ENCODE measurements around the gene APLP2. TPM values are rescaled to one million over a fixed set of nuclear protein-coding genes. Genes with fewer than 3 reads are reported as not detected.

Gene APLP2
- total RNA-seq, 1 experiment from 2014 or later, result 350 TPM

DNA sequence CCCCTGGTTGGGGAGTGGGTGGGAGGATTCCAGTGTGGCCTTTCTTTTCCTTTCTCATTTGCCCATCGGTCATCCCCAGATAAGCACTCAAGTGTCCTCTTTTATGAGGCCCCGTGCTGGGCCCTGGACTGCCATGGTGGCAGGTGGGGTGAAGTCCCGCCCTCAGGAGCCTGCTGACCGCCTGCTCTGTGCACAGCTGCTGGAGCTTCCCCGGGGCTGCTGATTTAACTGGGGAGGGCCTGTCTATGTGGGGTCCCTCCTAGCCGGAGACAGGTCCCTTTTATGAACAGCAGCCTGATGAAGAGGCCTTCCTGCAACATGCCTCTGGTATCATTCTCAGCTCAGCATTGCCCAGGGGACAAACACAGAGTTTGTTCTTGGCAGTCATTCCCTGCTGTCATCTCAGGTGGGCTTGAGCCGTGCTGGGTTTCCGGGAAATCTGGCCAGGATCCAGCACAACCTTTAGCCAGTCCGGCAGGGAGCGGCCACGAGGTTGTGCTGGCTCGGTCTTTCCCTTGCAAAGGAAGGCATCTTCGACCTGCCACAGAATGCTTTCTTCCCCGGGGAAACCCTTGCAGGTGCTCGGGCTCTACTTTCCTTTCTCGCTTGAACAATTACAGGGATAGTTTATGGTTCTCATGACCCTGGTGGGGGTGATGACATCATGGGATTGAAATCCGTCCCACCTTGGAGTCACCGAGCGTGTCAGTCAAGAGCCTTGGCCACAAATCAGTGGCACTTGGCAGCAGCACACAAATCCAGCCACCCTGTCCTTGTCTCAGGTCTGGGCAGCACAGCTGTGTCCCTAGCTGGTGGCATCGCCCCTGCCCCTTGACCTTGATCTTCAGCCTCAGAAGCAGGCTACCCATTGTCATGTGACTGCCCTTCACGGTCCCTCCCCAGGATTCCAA is 110.0 kb downstream of the APLP2 start:
- CTCF ChIA-PET, result interaction anchor here (1.1 kb wide), 1 partner anchor 33 kb away, joined by 7 read pairs; no protein-coding TSS in a partner anchor
- no TSS peak for BruUV-seq (replicated peaks)
- peaks cover 46% of the 10 kb centered on the region for H3K4me1 ChIP-seq (replicated peaks; ENCODE audit: insufficient read depth)
- DNase-seq, result no peak
- no peaks in the 10 kb centered on the region for H3K9me2 ChIP-seq (ENCODE audit: insufficient read depth)
- no peak overlapping the region for H3K4me3 ChIP-seq
- H3F3A ChIP-seq (ENCODE audit: insufficient read depth, low read depth), result peaks cover 33% of the 10 kb centered on the region
- H4K20me1 ChIP-seq (ENCODE audit: insufficient read depth), result peaks cover 28% of the 10 kb centered on the region
- H3K27me3 ChIP-seq (ENCODE audit: insufficient read depth, low read depth), result no peaks in the 10 kb centered on the region
- no peaks in the 10 kb centered on the region for H3K9me3 ChIP-seq (ENCODE audit: insufficient read depth, low read depth)
- POLR2A ChIA-PET (ENCODE audit: unreplicated experiment), result interaction anchor here (0.6 to 0.7 kb wide), 2 partner anchors 201 to 313 kb away, joined by 4 read pairs; no protein-coding TSS in a partner anchor
- H3K4me2 ChIP-seq, result no peak overlapping the region
- H2AFZ ChIP-seq, result no peak overlapping the region
- peaks cover 97% of the 10 kb centered on the region for H3K79me2 ChIP-seq (ENCODE audit: low read depth)
- TF ChIP-seq, protein P1, sequence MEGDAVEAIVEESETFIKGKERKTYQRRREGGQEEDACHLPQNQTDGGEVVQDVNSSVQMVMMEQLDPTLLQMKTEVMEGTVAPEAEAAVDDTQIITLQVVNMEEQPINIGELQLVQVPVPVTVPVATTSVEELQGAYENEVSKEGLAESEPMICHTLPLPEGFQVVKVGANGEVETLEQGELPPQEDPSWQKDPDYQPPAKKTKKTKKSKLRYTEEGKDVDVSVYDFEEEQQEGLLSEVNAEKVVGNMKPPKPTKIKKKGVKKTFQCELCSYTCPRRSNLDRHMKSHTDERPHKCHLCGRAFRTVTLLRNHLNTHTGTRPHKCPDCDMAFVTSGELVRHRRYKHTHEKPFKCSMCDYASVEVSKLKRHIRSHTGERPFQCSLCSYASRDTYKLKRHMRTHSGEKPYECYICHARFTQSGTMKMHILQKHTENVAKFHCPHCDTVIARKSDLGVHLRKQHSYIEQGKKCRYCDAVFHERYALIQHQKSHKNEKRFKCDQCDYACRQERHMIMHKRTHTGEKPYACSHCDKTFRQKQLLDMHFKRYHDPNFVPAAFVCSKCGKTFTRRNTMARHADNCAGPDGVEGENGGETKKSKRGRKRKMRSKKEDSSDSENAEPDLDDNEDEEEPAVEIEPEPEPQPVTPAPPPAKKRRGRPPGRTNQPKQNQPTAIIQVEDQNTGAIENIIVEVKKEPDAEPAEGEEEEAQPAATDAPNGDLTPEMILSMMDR (conservative IDR thresholded peaks at IDR 0.05), result no peak
- no peak for TF ChIP-seq EZH2 (IDR thresholded peaks at IDR 0.05; ENCODE audit: low read depth)
- 0 out of 2 replicates have a peak, but pooled peaks cover 10% of the 10 kb centered on the region for H3K36me3 ChIP-seq (ENCODE audit: low read depth)
- H3K27ac ChIP-seq, result peak overlapping the region; percentile 82; the same call in 1 of the 2 replicates
- intact Hi-C loops (cut with micrococcal nuclease; ENCODE audit: unreplicated experiment), result loop anchor here (2.0 kb wide), 1 partner anchor 33 kb away; no protein-coding TSS in a partner anchor

DNA sequence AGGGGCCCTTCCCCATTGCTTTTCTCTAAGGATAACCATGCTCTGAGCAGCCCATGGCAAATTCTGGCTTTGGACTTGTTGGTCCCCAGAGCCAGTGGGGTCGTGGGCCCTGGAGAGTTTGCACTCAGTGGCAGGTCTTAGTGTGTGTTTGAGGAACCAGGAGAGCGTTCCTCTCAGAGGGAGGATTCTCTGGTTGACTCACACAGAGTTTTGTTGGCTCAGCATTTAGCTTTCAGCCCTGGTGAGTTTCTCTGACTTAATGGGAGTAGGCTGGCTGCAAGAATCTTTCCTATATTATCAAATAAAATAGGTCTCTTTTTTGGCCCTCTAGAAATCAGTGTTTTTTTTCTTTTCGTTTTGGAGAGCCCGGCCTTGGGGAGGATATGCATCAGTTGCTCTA is 110.8 kb downstream of the APLP2 start:
- Histone ChIP-seq H3K27me3 (ENCODE audit: insufficient read depth, low read depth) (no peaks in the 10 kb centered on the region), H4K20me1 (ENCODE audit: insufficient read depth) (peaks cover 28% of the 10 kb centered on the region), H3K9me3 (ENCODE audit: insufficient read depth, low read depth) (no peaks in the 10 kb centered on the region), H2AFZ (no peak overlapping the region), H3K4me1 (replicated peaks; ENCODE audit: insufficient read depth) (peaks cover 46% of the 10 kb centered on the region), H3K27ac (peak overlapping the region; percentile 82), H3F3A (ENCODE audit: insufficient read depth, low read depth) (peaks cover 33% of the 10 kb centered on the region), H3K36me3 (ENCODE audit: low read depth) (0 out of 2 replicates have a peak, but pooled peaks cover 4% of the 10 kb centered on the region), H3K9me2 (ENCODE audit: insufficient read depth) (no peaks in the 10 kb centered on the region), H3K4me2 (0 out of 2 replicates have a peak overlapping the region, but pooled peaks have one; percentile 56), H3K79me2 (ENCODE audit: low read depth) (peaks cover 95% of the 10 kb centered on the region), H3K4me3 (no peak overlapping the region)
- ChIA-PET CTCF (no interaction called here), POLR2A (ENCODE audit: unreplicated experiment) (no interaction called here)
- no peak for TF ChIP-seq EZH2 (IDR thresholded peaks at IDR 0.05; ENCODE audit: low read depth)
- TF ChIP-seq, protein P1 (conservative IDR thresholded peaks at IDR 0.05), result no peak
- DNase-seq, result peak in 1 of 2 experiments; percentile 59
- intact Hi-C loops (cut with micrococcal nuclease; ENCODE audit: unreplicated experiment), result no loop called here
- no TSS peak for BruUV-seq (replicated peaks)

DNA sequence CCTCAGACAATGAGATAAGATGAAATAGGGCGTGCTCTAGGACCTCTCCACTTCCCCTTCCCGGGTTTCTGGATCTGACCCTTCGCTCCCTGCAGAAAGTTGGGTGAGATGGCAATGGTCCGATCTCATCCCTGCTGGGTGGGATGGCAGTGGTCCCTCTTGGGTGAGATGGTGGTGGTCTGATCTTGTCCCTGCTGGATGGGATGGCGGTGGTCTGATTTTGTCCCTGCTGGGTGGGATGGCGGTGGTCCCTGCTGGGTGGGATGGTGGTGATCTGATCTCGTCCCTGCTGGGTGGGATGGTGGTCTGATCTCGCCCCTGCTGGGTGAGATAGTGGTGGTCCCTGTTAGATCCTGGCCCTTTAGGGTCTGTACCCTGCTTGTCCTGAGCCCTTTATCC is 111.2 kb downstream of the APLP2 start:
- CTCF ChIA-PET, result no interaction called here
- Histone ChIP-seq H3K9me2 (ENCODE audit: insufficient read depth) (no peaks in the 10 kb centered on the region), H3K4me1 (replicated peaks; ENCODE audit: insufficient read depth) (peaks cover 46% of the 10 kb centered on the region), H3F3A (ENCODE audit: insufficient read depth, low read depth) (peaks cover 35% of the 10 kb centered on the region), H3K36me3 (ENCODE audit: low read depth) (0 out of 2 replicates have a peak, but pooled peaks cover 4% of the 10 kb centered on the region), H3K27me3 (ENCODE audit: insufficient read depth, low read depth) (no peaks in the 10 kb centered on the region), H4K20me1 (ENCODE audit: insufficient read depth) (peaks cover 28% of the 10 kb centered on the region), H3K4me2 (peak overlapping the region; percentile 56), H3K79me2 (ENCODE audit: low read depth) (peaks cover 95% of the 10 kb centered on the region), H3K4me3 (no peak overlapping the region; the same call in 1 of the 2 replicates), H3K27ac (peak overlapping the region; percentile 82), H2AFZ (no peak overlapping the region), H3K9me3 (ENCODE audit: insufficient read depth, low read depth) (no peaks in the 10 kb centered on the region)
- intact Hi-C loops (cut with micrococcal nuclease; ENCODE audit: unreplicated experiment), result no loop called here
- TF ChIP-seq, protein P1 (conservative IDR thresholded peaks at IDR 0.05), result no peak
- TF ChIP-seq EZH2 (IDR thresholded peaks at IDR 0.05; ENCODE audit: low read depth), result no peak
- DNase-seq, result no peak
- POLR2A ChIA-PET (ENCODE audit: unreplicated experiment), result no interaction called here
- no TSS peak for BruUV-seq (replicated peaks)

All from PC-9 (cell line).